Stimulated activated CD8-positive, alpha-beta memory T cell treated with anti-CD3 and anti-CD28 coated beads, Interleukin-4, amount 100 ng/mL, for 24 hours (primary cell): ENCODE data around the gene TMEM108.

Source experiments
- DNase-seq: peaks from one replicate; pipeline ENCODE4 v3.0.0-alpha.2; 2020; ENCODE audit warnings: low read depth

The TMEM108 gene

DNA sequence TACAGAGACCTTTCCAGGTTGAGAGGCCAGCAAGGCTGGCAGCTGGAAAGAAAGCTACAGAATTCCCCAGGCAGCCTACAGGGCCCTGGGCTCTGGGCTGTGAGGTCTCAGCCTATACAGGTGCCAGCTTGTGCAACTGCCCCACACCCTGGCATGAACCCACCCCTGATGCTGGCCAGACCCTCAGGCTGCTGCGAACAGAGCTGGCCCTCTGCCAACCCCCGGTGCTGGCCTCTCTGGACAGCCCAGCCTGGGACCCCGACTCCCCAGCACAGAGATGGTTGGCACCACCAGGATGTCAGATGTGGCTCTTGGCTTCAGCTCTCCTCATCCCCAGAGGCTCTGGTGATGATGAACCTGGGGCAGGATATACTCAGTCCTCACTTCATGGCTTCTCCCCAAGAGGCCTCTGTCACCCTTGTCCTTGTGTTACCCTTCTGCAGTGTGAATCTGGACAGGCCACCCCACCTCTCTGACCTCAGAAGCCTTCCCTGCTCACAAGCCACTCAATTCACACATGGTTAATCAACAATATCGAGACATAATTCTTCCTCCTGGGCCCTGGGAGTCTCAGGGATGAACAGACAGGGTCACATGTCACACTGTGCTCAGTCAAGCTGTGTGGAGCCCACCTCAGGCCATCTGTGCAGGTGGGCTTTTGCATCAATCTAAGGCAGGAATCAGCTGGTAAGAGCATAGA is 350.7 kb downstream of the TMEM108 start:
- no peak for DNase-seq

DNA sequence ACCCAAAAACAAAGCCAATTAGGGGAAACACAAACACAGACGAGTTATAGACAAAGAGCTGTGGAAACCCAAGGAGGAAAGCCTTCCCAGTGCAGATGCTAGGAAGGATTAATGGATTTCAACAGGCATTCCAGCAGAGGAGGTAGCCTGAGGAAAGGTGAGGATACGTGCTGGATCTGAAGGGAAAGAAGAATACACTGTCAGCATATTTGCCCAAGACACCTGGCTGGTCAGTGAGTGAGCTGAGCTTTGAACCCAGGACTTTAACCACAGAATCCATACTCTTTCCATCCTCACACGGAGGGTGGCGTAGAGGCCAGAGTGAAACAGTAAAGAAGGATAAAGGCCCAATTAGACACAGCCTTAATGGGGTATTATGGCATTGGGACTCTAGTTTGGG is 352.5 kb downstream of the TMEM108 start:
- no peak for DNase-seq

DNA sequence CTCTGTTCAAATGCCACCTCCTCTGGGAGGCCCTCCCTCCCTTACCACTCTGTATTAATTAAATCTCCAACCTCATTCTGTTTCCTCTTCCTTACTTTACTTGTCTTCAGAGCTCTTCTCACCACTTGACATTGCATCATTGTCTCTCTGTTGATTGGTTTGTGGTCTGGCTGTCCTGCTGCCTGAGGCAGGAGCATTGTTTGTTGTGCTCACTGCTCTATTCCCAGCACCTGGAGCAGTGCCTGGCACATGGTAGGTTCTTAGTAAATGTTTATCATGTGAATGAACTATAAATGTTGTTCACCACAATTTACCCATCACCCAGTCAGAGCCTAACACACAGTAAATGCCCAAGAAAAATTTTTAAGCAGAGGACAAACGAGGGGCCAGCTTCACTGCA is 355.0 kb downstream of the TMEM108 start:
- no peak for DNase-seq

DNA sequence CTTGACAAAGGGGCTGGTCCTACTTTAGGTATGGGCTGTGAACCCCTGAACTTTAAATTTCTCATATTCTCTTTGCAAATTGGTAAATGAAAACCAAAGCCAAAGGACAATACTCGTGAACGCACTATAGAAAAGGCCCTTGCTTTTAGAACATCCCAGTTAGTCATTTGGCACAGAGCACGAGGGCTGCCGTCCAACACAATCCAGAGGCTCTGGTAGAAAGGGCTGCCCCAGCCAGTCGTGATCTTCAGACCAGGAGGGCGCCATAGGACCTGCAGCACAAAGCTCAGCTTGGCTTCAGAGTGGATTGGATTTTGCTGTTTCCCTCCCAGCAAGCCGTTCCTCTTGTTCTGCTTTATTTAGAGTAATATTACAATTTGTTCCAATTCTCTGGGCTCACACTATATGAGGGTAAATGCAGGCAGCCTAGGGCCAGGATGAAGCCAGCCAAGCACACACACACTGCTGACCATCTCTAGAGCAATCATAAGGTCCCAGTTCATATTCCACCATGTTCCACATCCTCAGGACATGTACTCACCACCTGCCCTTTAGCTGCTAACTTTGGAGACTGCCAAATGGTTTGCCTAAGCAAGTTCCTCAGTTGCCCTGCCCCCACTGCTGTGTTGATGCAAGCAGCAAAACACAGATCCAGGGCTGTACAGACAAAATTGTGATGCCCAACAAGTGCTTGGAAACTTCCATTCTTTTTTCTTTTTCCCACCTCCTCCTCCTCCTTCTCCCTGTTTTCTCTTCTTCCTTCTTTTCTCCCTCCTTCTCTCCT is 355.7 kb downstream of the TMEM108 start:
- no peak for DNase-seq

DNA sequence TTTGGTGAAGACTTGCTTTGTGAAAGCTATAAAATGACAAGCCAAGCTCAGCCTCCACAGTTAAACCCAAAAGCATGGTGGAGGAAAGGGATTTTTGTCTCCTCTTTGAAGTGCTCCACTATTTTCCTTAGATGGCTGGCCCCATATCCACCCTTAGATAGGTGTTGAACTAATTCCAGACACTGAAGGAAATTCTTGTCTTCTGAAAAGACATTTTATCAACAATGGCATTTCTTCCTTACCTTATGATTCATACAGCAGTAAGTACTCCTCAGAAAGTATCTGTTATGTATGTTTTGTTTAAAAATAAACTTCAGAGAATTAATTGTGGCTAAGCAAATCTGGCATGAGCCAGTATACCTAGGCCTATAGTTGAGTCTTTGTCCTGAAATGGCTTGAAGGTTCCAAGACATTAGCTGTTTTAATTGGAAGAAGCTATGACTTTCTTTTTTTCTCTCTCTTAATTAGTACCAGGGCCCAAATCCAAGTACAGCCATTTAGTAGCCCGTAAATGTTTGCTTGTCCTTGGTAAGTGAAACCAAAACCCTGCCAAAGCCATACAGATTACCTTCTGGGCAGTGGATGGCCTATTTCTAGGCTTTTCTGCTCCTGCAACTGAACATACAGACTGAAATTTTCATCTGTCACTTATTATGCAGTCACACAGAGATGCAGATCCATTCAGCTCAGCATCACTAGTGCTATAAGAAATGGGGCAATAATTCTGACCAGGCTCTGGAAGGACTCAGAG is 356.5 kb downstream of the TMEM108 start:
- no peak for DNase-seq

DNA sequence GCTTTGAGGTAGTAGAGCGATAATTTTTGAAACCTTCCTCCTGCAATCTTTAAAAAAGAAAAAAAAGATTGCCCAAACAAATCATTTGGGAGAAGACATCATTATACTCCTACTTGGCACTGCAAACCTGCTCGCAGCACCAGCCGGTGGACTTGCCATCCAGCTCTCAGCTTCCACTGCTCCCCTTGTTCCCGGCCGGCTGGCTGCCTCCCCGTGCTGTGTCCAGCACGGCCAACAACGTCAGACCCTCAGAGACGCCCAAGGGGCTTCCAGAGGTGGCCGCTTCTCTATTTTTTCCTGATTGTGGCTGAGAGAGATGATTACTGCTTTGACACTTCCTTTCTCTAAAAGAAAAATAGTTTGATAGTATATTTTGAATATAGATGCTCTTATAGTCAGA is 358.7 kb downstream of the TMEM108 start:
- no peak for DNase-seq

DNA sequence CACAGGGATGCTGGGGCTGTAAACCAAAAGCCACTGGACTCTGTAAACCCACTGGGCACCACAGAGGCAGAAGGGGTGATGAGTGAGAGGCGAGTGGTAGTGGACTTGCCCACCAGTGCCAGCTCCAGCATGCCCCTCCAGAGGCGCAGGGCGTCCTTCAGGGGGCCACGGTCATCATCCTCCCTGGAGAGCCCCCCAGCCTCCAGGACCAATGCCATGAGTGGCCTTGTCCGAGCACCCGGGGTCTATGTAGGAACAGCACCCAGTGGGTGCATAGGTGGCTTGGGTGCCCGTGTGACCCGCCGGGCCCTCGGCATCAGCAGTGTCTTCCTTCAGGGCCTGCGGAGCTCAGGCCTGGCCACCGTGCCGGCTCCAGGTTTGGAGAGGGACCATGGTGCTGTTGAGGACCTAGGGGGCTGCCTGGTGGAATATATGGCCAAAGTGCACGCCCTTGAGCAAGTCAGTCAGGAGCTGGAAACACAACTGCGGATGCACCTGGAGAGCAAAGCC is 361.9 kb downstream of the TMEM108 start, which contains the start of gene BFSP2:
Gene BFSP2, plus strand, starts transcription at position 51 of the 510 bp plus-strand sequence. Its CDS starts 28 bp downstream, at position 79.
- DNase-seq, result no peak

DNA sequence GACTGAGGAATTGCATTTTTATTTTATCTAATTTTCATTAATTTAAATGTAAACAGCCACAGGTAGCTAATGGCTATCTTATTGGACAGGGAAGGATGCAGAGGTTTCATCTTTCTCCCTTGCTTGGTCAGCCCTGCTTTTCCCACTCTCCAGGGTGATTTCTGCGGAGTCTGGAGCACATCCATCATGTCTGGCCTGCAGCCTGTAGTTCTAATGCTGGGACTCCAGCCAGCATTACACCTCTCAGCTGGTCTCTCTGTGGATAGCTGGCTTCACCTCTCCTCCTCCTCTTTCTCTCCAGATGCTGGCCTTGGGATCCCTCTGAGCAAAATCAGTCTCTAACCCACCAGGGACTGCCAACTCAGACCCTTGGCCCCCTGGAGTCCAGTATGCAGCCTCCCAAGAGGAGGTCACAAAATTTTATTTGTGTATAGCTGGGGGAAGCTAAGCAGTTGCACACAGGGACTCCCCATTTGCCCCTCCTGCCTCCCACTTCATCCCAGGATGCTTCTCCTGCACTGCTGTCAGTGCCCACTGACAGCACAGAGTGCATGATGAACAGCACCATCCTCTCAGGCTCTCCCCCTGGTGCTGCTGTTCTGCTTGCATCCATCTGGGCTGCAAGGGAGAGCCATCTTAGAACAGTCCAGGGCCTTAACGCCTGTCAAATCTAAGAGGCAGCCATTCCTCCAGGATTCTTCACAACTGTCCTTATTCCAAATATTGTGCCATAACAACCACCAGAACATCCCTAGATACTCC is 363.4 kb downstream of the TMEM108 start:
- no peak for DNase-seq

DNA sequence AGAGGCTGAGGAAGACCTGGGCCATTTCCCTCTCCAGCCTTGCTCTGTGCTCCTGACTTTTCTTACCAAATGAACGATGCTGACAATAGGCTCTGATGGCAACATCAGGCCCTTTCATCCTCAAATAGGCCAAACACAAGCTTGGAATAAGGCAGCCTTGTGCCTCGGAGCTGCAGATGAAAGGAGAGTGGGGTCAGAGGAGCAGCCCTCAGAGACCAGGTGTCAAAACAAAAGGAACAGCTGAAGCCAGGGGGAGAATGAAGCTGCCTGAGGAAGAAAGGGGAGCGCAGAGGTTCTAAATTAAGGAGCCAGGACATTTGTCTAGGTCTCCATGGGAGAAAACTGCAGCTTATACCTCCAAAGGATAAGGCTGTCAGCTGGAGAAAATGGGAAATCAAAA is 366.7 kb downstream of the TMEM108 start:
- DNase-seq, result no peak

DNA sequence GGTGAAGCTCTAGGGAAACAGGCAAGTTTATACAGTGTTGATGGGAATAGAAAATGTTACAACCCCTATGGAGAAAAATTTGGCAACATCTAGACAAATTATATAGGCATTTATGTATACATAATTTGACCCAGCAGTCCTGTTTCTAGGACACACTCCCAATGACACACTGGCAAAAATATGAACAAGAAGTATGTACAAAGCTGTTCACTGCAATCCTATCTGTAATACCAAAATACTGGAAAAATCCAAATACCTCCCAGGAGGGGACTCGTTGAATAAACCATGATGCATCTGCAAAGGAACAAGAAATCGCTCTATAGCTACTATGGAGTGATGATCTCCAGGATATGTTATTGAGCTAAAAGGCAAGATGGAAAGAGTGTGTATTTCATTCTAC is 370.2 kb downstream of the TMEM108 start:
- no peak for DNase-seq

DNA sequence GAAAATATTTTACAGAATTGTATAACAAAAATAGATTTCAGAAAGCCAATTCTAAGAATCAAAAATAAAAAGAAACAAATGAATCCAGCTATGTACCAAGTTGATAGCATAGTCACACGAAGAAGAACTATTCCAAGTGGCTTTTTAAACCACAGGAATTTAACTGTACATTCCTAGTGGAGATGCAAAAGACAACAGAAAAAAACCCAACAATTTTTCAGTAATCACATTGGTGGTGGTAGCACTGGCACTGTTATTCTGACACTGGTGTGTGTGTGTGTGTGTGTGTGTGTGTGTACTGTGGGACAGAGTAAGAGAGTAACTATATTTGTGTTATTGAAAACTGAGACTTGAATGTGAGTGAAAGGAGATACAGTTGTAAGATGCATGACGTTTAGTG is 370.8 kb downstream of the TMEM108 start:
- DNase-seq, result no peak

DNA sequence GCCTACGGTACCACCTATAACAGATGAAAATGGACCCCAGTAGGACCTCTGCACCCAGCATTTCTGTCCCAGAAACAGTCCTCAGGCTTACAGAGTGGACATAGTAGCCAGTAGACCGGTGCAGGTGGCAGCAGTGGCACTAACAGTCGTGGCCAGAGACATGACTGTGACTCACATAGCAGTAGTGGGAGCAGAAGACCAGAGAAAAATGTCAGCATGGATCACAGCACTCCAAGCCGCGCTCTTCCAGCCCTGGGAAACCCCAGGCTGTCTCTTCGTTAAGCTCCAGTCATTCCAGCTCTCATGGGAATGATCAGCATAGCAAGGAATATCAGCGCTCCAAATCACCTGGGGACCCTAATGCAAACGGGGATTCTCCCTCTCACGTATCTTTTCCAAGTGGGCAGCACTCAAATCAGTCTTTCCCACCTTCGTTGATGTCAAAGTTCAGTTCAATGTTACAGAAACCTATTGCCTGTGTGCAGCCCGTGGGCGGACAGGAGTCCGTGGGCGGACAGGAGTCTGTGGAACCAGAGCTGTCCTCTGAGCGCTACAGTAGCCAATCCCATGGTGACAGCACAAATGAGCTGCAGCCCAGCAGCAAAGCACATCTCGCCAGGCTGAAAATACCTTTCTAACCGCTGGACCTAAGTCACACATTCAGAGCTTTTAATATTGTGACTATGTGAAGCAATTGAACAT is 372.2 kb downstream of the TMEM108 start:
- no peak for DNase-seq

DNA sequence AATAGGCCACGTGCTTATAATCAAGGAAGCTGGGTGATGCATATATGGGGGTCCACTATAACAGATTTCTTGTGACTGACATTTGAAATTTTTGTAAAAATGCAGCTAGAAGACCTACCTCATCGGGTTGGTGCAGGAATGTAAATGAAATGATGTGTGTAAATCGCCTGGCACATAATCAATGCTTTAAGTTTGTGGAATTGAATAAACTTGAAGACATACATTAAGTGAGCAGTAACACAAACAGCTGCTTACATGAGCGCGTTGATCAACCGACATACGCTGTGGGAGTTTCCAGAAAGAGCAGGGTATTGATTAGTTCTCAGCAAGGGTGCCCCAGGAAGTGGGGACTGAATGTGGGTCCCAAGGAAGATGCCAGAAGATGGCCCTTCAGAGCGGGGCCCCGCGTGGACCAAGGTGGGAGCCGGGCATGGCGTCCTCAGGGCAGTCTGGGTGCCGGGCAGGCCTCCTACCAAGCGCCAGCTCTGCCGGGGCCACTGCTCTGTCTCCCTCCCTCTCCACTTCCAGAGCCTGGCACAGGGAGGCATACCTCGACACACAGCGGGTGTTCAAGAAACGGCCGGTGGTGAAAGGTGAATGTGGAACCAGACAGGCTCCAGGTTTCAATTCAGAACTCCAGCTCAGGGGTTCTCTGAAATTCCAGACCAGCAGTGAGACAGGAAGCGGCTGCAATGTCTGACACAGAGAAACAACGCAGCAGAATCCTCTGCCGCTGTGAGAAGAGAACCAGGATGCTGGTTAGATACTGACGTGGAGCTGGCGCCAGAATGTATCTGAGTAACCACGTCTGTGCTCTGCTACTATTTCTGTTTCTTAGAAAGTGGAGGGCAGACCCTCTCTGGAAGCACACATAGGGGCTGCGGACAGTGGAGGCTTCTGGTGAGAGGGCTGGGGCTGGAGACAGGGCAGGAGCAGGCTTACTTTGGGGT is 374.3 kb downstream of the TMEM108 start:
- DNase-seq, result no peak

DNA sequence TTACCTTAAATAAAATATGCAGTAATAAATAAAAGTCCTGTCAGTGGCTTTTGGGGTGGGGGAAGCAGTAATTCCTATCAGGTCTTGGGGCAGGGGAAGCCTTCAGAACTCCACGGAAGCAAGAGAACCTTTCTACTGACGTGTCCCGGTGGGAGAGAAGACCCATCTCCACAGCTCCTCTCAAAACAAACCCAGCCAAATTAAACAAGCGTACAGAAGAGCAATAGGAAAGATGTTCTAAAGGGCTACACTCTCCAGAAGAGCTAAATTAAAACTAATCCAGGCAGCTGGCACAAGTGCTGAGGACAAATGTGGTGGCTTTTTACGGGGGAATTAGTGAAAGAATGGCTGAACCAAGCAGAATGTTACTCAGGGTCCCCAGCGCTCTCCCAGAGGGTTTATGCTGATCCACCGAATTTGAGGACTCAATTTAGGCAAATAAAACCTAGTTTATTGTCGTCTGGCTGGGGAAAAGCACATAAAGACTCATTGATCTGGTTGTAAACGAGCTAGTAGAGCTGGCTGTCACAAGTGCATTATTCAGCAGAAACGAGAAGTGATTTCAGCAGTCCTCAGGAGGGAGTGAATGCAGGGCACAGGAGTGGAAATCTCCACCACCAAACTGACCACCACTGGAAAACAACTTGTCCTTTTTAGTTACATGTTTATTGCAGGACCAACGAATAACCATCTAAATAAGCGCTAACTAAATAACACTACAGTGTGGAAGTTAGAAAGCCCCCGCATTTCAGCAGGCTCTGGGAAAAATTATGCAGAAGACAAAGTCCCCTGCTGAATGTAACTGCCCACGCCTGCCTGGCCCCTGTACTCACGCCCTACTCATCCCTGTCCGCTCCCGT is 375.2 kb downstream of the TMEM108 start:
- DNase-seq, result no peak

DNA sequence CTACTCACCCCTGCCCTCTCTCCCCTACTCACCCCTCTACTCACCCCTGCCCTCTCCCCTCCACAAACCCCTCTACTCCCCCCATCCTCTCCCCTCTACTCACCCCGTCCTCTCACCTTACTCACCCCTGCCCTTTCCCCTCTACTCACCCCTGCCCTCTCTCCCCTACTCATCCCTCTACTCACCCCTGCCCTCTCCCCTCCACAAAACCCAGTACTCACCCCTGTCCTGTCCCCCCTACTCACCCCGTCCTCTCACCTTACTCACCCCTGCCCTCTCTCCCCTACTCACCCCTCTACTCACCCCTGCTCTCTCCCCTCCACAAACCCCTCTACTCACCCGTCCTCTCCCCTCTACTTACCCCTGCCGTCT is 375.8 kb downstream of the TMEM108 start:
- no peak for DNase-seq

DNA sequence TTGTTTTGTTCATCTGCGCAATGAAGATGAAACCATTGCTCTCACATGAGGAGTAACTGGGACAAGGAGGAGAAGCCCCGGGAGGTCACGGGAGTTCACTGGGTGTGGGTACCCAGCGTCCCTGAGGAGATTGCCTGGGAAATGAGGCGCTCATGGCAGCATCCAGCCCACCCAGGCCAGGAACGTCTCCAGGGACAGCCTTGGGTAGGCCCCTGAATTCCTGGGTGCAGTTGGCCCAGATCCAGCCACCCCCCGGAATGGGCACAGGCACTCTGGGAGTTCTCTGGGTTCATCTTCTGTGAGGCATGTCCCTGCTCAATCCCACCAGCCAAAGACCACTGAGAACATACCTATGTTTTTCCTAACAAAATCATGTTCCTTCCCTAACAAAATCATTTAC is 380.2 kb downstream of the TMEM108 start:
- no peak for DNase-seq

DNA sequence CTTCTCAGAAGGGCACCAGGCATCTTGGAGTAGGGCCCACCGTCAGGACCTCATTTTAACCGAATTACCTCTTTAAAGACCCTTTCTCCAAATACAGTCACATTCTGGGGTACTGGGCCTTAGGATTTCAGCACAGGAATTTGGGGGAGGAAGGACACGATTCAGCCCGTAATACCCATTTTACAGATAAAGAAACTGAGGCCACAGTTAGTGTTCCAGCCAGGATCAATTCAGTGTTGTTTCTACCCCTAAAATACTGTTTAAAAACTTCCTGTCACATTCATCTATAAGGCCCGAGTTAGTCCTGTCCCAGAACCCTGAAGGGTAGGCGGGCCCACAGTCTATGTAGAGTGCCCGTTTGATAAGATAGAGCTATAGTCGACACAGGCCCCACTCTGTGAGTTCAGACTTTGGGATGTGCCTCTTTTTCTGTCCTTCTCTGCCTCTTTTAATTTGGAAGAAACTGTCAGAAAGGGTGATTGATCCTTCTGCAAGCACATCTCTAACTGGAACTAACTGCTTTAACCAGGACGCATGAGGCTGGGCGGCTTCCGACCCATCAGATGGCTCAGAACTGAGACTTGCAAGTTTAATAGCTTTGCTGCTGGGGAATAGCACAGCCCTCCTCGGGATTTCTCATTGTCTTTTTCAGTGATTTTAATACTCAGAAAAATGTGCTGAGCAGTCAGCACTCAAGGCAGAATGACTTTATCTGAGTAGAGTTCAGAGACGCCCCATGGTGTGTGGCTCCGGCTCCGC is 381.1 kb downstream of the TMEM108 start:
- no peak for DNase-seq
